Large intestine (tissue), 3 donors: ENCODE results near the gene EFCAB6. TPM values are rescaled to one million over a fixed set of nuclear protein-coding genes. Genes with fewer than 3 reads are reported as not detected.

Source experiments
- DNase-seq, 2 donors: peaks; one replicate each; pipeline versions ENCODE4 v3.0.0 to v3.0.0-alpha.2; 2013
- H3K27ac ChIP-seq: one replicate; pipeline ENCODE4 v1.5.1; 2013; ENCODE audit warnings: low read length
- H3K27me3 ChIP-seq: 2 replicates; pipeline ENCODE4 v1.6.1; 2013; ENCODE audit warnings: low read length; ENCODE audit not compliant: control insufficient read depth, insufficient read depth
- H3K36me3 ChIP-seq: 2 replicates; pipeline ENCODE4 v1.6.1; 2013; ENCODE audit warnings: low read length; ENCODE audit not compliant: control insufficient read depth, insufficient read depth
- H3K4me1 ChIP-seq: one replicate; pipeline ENCODE4 v1.6.1; 2013; ENCODE audit warnings: low read length; ENCODE audit not compliant: control insufficient read depth, insufficient read depth
- H3K4me3 ChIP-seq: one replicate; pipeline ENCODE4 v1.5.1; 2013; ENCODE audit warnings: low read length
- H3K9me3 ChIP-seq: one replicate; pipeline ENCODE4 v1.6.1; 2013; ENCODE audit warnings: mild to moderate bottlenecking, low read depth, low read length, moderate library complexity; ENCODE audit not compliant: control insufficient read depth
- WGBS: methylation state at CpG from one replicate; pipeline ENCODE4 v1.1.5; 2013; ENCODE audit warnings: low lambda C conversion rate; ENCODE audit not compliant: insufficient coverage; 5-methylcytosine and 5-hydroxymethylcytosine counted together
- polyA plus RNA-seq: library from polyadenylated mRNA; unstranded; fragments of 120-200 nt; gene quantifications from one replicate; pipeline ENCODE4 v1.2.1, GENCODE V29; 2013

The EFCAB6 gene
- polyA plus RNA-seq, 1 donor = 1.5 TPM

- Histone ChIP-seq H3K27me3 (no peaks in the 10 kb centered on the region), H3K36me3 (no peaks in the 10 kb centered on the region), H3K27ac (no peak overlapping the region), H3K9me3 (no peaks in the 10 kb centered on the region), H3K4me3 (no peak overlapping the region), H3K4me1 (no peaks in the 10 kb centered on the region)
- no CpG with 5 or more reads among the region's 17 CpGs for WGBS
- DNase-seq = no peak
These were observed 257.3 kb downstream of the EFCAB6 start for GRCh38 chr22:43554694-43555365.

- H3K4me3 ChIP-seq = no peak overlapping the region
- no peaks in the 10 kb centered on the region for H3K9me3 ChIP-seq
- no CpG with 5 or more reads among the region's 6 CpGs for WGBS
- peak; percentile 23 to 26 for DNase-seq
- no peaks in the 10 kb centered on the region for H3K36me3 ChIP-seq
- H3K4me1 ChIP-seq = no peaks in the 10 kb centered on the region
- no peak overlapping the region for H3K27ac ChIP-seq
- no peaks in the 10 kb centered on the region for H3K27me3 ChIP-seq
These were observed 257.9 kb downstream of the EFCAB6 start for GRCh38 chr22:43554259-43554636.

GRCh38 chr22:43553451-43554258 is 258.4 kb downstream of the EFCAB6 start:
- no peaks in the 10 kb centered on the region for H3K9me3 ChIP-seq
- no peaks in the 10 kb centered on the region for H3K4me1 ChIP-seq
- H3K27ac ChIP-seq = no peak overlapping the region
- no peaks in the 10 kb centered on the region for H3K27me3 ChIP-seq
- no CpG with 5 or more reads among the region's 16 CpGs for WGBS
- H3K36me3 ChIP-seq = no peaks in the 10 kb centered on the region
- H3K4me3 ChIP-seq = no peak overlapping the region
- no peak for DNase-seq

GRCh38 chr22:43550672-43551071 is 261.4 kb downstream of the EFCAB6 start:
- DNase-seq = no peak
- Histone ChIP-seq H3K27ac (no peak overlapping the region), H3K9me3 (no peaks in the 10 kb centered on the region), H3K4me1 (no peaks in the 10 kb centered on the region), H3K27me3 (no peaks in the 10 kb centered on the region), H3K36me3 (no peaks in the 10 kb centered on the region), H3K4me3 (no peak overlapping the region)
- 56% methylated on average over 3 of the region's 6 CpGs for WGBS

GRCh38 chr22:43550024-43550620 is 262.0 kb downstream of the EFCAB6 start:
- no peak for DNase-seq
- no peaks in the 10 kb centered on the region for H3K4me1 ChIP-seq
- WGBS = 100% methylated on average over 4 of the region's 14 CpGs
- no peak overlapping the region for H3K27ac ChIP-seq
- no peak overlapping the region for H3K4me3 ChIP-seq
- no peaks in the 10 kb centered on the region for H3K36me3 ChIP-seq
- no peaks in the 10 kb centered on the region for H3K27me3 ChIP-seq
- H3K9me3 ChIP-seq = no peaks in the 10 kb centered on the region

GRCh38 chr22:43546186-43546585 is 265.9 kb downstream of the EFCAB6 start:
- Histone ChIP-seq H3K4me1 (no peaks in the 10 kb centered on the region), H3K27ac (no peak overlapping the region), H3K36me3 (no peaks in the 10 kb centered on the region), H3K9me3 (no peaks in the 10 kb centered on the region), H3K4me3 (no peak overlapping the region), H3K27me3 (no peaks in the 10 kb centered on the region)
- no CpG with 5 or more reads among the region's 5 CpGs for WGBS
- DNase-seq = no peak

- Histone ChIP-seq H3K4me1 (no peaks in the 10 kb centered on the region), H3K36me3 (no peaks in the 10 kb centered on the region), H3K4me3 (no peak overlapping the region), H3K9me3 (no peaks in the 10 kb centered on the region), H3K27me3 (no peaks in the 10 kb centered on the region), H3K27ac (no peak overlapping the region)
- DNase-seq = no peak
- WGBS = no CpG with 5 or more reads among the region's 4 CpGs
These were observed 267.8 kb downstream of the EFCAB6 start for GRCh38 chr22:43544289-43544673.

- H3K27me3 ChIP-seq = no peaks in the 10 kb centered on the region
- no peaks in the 10 kb centered on the region for H3K36me3 ChIP-seq
- no peak overlapping the region for H3K27ac ChIP-seq
- DNase-seq = no peak
- no peaks in the 10 kb centered on the region for H3K4me1 ChIP-seq
- WGBS = no CpG with 5 or more reads among the region's 12 CpGs
- no peaks in the 10 kb centered on the region for H3K9me3 ChIP-seq
- H3K4me3 ChIP-seq = no peak overlapping the region
These were observed 268.4 kb downstream of the EFCAB6 start for GRCh38 chr22:43543522-43544288.

- H3K4me3 ChIP-seq = no peak overlapping the region
- H3K27me3 ChIP-seq = no peaks in the 10 kb centered on the region
- H3K9me3 ChIP-seq = no peaks in the 10 kb centered on the region
- no CpG with 5 or more reads among the region's 23 CpGs for WGBS
- H3K27ac ChIP-seq = no peak overlapping the region
- H3K4me1 ChIP-seq = no peaks in the 10 kb centered on the region
- no peaks in the 10 kb centered on the region for H3K36me3 ChIP-seq
- no peak for DNase-seq
These were observed 269.2 kb downstream of the EFCAB6 start for GRCh38 chr22:43542681-43543521.
